Measurements from ENCODE around the gene EFNA5.

The EFNA5 gene

GRCh38 chr5:107672211-107673038 lies 1.7 kb upstream of the EFNA5 start:
- DNase-seq: peak; percentile 60

DNA sequence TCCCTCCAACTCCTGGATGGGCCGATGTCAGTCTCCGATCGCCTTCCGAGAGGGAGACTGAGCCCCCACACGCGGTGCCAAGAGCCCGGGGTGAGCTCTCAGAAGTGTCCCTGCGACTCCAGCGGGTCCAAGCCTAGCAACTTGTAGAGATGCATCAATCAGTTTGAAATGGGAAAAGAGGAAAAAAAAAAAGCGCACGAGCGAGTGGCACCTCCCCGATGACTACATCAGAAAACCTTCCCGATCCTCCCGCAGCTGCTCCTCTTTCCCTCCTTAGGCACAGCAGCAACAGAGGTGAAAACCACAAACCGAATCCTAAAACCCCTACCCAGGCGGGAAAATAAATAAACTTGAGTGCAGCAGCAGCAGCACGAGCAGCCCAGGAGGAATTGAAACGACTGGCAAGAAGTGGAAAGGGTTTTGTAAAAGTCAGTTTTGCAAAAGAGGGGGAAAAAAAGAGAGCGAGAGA lies 1.0 kb upstream of the EFNA5 start:
- no peak for DNase-seq

GRCh38 chr5:107670087-107670931 lies 428 bp downstream of the EFNA5 start:
- no peak for DNase-seq

- DNase-seq: no peak
These were observed 1.4 kb downstream of the EFNA5 start for GRCh38 chr5:107669096-107670031.

GRCh38 chr5:107668154-107669095 lies 2.3 kb downstream of the EFNA5 start:
- no peak for DNase-seq

GRCh38 chr5:107666051-107666655 lies 4.6 kb downstream of the EFNA5 start:
- DNase-seq: no peak

DNA sequence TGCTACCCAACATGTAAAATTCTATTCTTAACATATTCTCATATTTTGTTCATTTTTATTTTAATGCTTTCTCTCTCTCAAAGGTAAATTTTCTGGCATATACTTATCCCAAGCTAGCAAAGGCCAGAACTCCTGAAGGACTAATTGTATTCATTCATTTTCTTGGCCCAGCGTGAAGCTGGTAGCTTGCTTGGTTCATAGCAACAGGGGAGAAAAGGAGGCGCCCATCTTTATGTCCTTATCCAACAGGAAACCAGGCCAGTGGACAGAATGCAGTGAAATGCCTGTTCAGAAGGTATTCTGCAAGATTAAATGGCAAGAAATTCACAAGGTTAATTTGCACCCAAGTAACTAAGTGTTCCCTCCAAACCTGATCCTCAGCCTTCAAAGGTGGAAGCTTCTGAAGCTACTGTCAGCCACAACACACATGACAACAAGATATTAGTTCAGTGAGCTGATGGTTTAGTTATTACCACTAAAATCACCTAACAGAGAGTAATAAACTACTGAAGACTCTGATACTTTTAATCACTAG lies 5.6 kb downstream of the EFNA5 start:
- no peak for DNase-seq

- DNase-seq: no peak
These were observed 7.0 kb downstream of the EFNA5 start for GRCh38 chr5:107663697-107664096.

- DNase-seq: no peak
These were observed 9.1 kb downstream of the EFNA5 start for GRCh38 chr5:107661650-107662044.

DNA sequence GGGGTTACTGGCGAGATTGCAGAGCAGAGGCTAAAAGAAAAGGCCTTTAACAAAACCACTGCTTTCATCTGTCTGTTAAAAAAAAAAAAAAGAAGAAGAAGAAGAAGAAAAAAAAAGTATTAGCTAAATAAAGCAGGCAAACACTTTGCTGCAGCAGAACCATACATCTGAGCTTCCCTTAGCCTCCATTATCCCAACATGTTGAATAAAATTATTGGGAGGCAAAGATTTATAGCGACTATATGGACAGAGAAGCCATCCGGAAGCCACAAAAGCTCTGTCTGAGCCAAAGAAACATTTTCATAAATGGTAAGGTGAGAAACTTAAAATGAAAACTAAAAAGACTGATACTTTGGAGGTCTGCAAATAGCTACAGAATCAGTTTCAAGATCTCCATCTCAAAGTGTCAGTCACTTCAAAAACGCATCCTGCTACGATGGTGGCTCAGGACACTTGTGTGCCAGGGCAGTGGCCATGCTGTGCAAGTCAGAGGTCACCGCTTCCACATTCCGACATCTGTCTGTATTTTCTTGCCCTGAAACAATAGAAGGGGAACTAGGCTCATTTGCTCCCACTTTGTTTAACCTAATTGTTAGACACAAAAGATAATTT lies 9.6 kb downstream of the EFNA5 start:
- no peak for DNase-seq

- no peak for DNase-seq
These were observed 12.2 kb downstream of the EFNA5 start for GRCh38 chr5:107658528-107658927.

- no peak for DNase-seq
These were observed 14.9 kb downstream of the EFNA5 start for GRCh38 chr5:107655831-107656230.

DNA sequence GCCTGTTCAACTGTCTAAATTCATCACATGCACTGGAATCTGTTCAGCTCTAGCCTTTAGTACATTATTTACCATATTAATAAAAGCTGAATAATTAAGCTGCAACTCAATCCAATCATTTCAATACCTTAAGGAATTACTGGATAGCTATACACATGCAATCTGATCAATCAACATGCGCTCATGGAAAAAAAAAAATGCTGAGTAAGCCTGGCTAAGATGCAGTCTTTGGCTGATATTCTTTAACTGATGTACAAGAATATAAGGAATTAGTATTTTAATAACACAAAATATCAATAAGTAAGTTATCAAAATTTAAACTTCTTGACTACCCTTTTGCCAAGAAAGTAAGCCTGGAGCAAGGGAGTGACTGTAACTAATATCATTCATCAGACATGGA lies 15.9 kb downstream of the EFNA5 start:
- DNase-seq: no peak

DNA sequence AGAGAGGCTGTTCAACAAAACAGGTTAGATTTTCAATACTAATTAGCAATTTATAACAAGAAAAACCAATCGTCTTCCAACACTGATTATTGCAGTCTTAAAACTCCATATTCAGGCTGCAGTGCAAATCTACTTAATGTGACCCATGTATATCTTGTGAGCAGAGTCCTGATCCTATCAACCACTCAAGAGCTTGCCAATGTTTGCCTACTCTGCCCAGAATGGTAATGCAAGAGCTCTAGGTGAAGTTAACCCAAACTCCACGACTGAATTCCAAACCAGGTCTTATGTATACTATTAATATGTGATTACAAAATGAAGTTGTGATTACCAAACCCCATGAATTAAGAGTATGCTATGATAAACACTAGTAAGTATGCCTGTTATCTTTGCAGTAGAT lies 17.1 kb downstream of the EFNA5 start:
- DNase-seq: no peak

- DNase-seq: no peak
These were observed 17.7 kb downstream of the EFNA5 start for GRCh38 chr5:107652839-107653607.

GRCh38 chr5:107652408-107652807 lies 18.3 kb downstream of the EFNA5 start:
- DNase-seq: no peak

GRCh38 chr5:107651325-107651724 lies 19.4 kb downstream of the EFNA5 start:
- DNase-seq: no peak

GRCh38 chr5:107646418-107646817 lies 24.3 kb downstream of the EFNA5 start:
- no peak for DNase-seq

GRCh38 chr5:107640568-107640967 lies 30.2 kb downstream of the EFNA5 start:
- no peak for DNase-seq

GRCh38 chr5:107639990-107640389 lies 30.7 kb downstream of the EFNA5 start:
- DNase-seq: no peak

All from GOT3 (cell line).